Activated CD4-positive, alpha-beta T cell treated with anti-CD3 and anti-CD28 coated beads, Interleukin-2, amount 10 ng/mL, durations not matched to agents 7 days and 5 days (primary cell): Measurements from ENCODE around the gene ECI2. TPM values are rescaled to one million over a fixed set of nuclear protein-coding genes. Genes with fewer than 3 reads are reported as not detected.

Experiments
- CTCF ChIA-PET: fragments of 350-600 bp; sonication (Branson Sonifier 250); formaldehyde crosslinking; loops from one replicate; lab custom pipeline; 2021; ENCODE audit warnings: antibody characterized with exemption; lab: Charles Lee
- POLR2A ChIA-PET: fragments of 350-600 bp; sonication (Branson Sonifier 250); formaldehyde crosslinking; loops from one replicate; lab custom pipeline; 2021; ENCODE audit warnings: antibody characterized with exemption; lab: Charles Lee
- DNase-seq: peaks from one replicate; pipeline ENCODE4 v3.0.0-alpha.2; 2020
- H3K27ac Mint-ChIP-seq: one replicate; pipeline ENCODE4 v1.8.0; 2021; ENCODE audit warnings: mild to moderate bottlenecking, moderate library complexity, mixed read lengths
- H3K27me3 Mint-ChIP-seq: one replicate; pipeline ENCODE4 v1.8.0; 2021; ENCODE audit warnings: mixed read lengths
- H3K36me3 Mint-ChIP-seq: one replicate; pipeline ENCODE4 v1.8.0; 2021; ENCODE audit warnings: low read depth, mixed read lengths
- H3K4me1 Mint-ChIP-seq: one replicate; pipeline ENCODE4 v1.8.0; 2021; ENCODE audit warnings: mixed read lengths
- H3K4me3 Mint-ChIP-seq: one replicate; pipeline ENCODE4 v1.8.0; 2021; ENCODE audit warnings: mild to moderate bottlenecking, moderate library complexity, mixed read lengths
- H3K9me3 Mint-ChIP-seq: one replicate; pipeline ENCODE4 v1.8.0; 2021; ENCODE audit warnings: mixed read lengths
- total RNA-seq, 2 experiments: library from RNA; stranded (reverse); gene quantifications; one replicate each; pipeline ENCODE4 v1.2.3, GENCODE V29; 2021

ECI2 gene
- total RNA-seq, 2 experiments from 2014 or later, result 25.8 to 26.3 TPM

DNA sequence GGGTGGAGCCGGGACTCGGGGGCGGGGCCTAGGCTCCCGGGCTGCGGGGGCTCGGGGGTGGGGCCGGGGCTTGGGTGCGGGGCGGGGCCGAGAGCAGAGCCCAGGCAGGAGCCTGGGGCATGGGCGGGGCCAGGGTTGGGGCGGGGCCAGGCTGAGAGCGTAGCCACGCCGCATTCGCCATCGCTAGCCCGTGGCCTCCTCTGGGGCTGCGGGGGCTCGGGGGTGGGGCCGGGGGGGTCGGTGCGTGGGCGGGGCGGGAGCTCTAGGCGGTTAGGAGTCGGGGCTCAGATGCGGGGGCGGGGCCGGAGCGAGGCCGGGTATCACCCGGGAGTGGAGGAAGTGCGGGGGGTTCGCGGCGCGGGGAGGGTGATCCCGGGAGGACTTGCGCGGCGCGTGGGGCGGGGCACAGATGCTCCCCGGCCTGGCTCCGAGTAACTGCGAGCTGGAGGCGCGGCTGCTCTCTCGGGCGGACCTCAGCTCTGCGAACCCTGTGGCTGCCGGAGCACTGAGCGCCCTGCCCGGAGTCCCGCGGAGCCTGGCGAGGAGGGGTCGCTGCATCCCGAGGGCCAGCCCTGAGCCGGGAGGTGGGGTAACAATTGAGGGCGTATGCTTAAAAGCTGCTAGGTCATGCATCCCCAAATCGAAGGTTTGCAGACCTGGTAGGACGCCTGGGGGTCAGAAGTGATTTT, 434 bp upstream of the ECI2 start:
- peak overlapping the region; percentile 83 for H3K4me3 Mint-ChIP-seq
- H3K27me3 Mint-ChIP-seq, result no peaks in the 10 kb centered on the region
- ChIA-PET POLR2A (interaction anchor here (1.2 to 1.7 kb wide), 2 partner anchors 77 to 115 kb away, joined by 3 to 9 read pairs; a partner anchor contains a TSS), CTCF (interaction anchor here (0.6 to 5.0 kb wide), 6 partner anchors 9 to 287 kb away, joined by 3 to 17 read pairs (median 4); partner anchors contain the start of gene FAM50B)
- H3K27ac Mint-ChIP-seq, result peak overlapping the region; percentile 85
- peak; percentile 91 for DNase-seq
- H3K9me3 Mint-ChIP-seq, result peaks cover 10% of the 10 kb centered on the region
- H3K4me1 Mint-ChIP-seq, result peaks cover 31% of the 10 kb centered on the region
- peaks cover 19% of the 10 kb centered on the region for H3K36me3 Mint-ChIP-seq

DNA sequence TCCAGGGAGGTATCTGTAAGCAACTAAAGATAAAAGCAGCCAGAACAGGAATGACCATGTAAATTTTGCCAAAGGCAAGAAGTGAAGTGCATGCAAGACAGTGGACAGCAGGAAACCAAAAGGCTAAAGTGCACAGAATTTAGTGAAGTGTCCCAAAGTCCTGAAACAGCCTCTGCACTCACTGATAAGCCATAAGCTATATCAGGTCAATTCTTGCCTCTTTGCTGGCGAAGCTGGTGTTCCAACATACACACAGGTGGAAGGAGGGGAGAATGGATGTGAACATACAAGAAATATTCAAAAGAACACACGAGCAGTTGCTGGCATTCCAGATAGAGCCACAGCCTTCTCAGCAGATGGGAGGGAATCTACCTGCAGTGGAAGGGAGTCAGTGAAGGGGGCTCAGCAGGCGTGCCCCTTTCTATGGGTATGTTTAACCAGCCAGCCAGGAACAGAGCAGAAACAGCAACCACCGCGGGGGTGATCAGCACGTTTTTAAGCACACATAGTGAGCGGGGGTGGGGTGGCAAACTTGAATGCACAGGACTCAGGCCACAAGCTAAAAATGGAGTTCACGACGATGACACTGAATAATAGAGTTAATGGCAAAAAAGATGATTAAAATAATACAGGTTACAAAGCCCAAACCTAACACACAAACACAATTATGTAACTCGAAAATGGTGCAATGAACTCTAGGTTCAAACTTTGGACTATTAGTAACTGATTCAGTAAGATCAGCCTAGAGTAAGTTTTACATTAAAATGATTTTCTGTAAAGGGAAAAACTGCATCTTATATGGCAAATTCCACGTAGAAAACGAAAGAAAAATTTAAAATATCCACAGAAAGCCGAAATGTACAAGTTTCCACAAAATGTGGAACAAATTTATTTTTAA, 1.2 kb downstream of the ECI2 start:
- H3K27me3 Mint-ChIP-seq, result no peaks in the 10 kb centered on the region
- peak overlapping the region; percentile 85 for H3K4me3 Mint-ChIP-seq
- peaks cover 31% of the 10 kb centered on the region for H3K4me1 Mint-ChIP-seq
- peak overlapping the region; percentile 93 for H3K27ac Mint-ChIP-seq
- DNase-seq, result peak; percentile 37
- CTCF ChIA-PET, result interaction anchor here (1.1 to 1.2 kb wide), 2 partner anchors 113 to 120 kb away, joined by 3 to 4 read pairs; a partner anchor contains a TSS
- H3K36me3 Mint-ChIP-seq, result peaks cover 33% of the 10 kb centered on the region
- POLR2A ChIA-PET, result no interaction called here
- H3K9me3 Mint-ChIP-seq, result peaks cover 13% of the 10 kb centered on the region

DNA sequence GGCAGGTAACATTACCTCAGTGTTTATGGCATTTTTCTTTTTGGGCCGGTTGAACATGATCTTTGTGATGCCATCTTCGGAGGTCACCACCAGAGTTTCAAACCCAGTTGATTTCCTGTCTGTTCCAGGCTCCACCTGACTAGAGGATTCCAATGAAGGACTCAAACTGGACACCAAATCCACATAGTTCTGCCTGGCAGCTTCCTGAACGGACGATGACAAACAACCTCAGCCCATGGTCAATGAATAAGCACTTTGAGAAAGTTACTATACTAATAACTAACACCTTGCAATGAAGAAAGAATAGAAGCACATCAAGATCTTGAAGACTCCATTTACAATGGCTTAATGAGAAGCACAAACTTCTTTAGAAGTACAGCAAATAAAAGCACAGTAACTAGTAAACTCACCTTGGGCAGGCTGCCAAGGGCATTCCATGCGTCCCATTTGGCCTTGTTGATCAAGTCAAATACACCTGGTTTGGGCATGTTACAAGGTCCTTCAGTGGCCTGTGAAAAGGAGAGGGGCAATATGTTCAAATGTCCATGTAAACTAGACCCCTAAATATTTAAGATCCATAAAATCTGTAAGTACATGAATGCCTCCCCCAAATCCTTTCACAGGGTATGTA, 4.9 kb downstream of the ECI2 start:
- DNase-seq, result no peak
- Mint-ChIP-seq H3K9me3 (peaks cover 13% of the 10 kb centered on the region), H3K27ac (no peak overlapping the region), H3K4me1 (peaks cover 16% of the 10 kb centered on the region), H3K4me3 (no peak overlapping the region), H3K27me3 (no peaks in the 10 kb centered on the region), H3K36me3 (peaks cover 56% of the 10 kb centered on the region)
- ChIA-PET POLR2A (no interaction called here), CTCF (no interaction called here)

DNA sequence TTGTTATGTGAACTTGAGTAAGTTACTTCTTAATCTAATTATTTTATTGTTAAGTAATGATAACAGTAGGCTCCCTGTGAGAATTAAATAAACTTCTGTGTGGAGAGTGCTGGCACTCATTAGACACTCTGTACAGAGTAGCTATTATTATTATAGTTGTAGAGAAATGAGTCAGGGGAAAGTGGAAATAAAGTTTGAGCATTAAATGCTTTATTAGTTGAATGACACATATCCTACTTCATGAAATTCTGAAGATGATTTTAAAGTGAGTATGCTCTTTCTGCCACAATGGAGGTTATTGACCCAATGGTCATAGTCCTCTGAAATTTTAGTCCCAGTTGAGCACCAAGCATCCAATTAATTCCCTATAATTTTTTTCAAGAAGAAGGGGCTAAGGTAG, 5.9 kb downstream of the ECI2 start:
- Mint-ChIP-seq H3K27ac (no peak overlapping the region), H3K4me1 (peaks cover 15% of the 10 kb centered on the region), H3K36me3 (peaks cover 60% of the 10 kb centered on the region), H3K9me3 (peaks cover 13% of the 10 kb centered on the region), H3K27me3 (no peaks in the 10 kb centered on the region), H3K4me3 (no peak overlapping the region)
- ChIA-PET POLR2A (no interaction called here), CTCF (interaction anchor here (1.0 kb wide), 1 partner anchor 83 kb away, joined by 3 read pairs; no protein-coding TSS in a partner anchor)
- no peak for DNase-seq

DNA sequence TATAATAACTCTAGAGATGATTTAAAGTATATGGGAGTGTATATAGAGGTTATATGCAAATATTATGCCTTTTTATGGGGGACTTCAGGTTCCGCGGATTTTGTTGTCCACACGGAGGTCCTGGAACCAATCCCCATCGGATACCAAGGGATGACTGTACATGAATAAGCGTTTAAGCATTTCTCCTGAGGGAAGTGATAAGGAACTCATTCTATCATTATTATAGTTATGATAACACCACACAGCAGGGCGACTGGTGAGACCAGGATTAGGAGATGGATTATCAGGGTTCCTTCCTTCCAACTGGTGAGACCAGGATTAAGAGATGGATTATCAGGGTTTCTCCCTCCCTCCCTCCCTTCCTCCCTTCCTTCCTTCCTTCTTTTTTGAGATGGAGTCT, 6.6 kb downstream of the ECI2 start:
- DNase-seq, result no peak
- H3K36me3 Mint-ChIP-seq, result peaks cover 67% of the 10 kb centered on the region
- CTCF ChIA-PET, result interaction anchor here (1.0 kb wide), 1 partner anchor 82 kb away, joined by 3 read pairs; no protein-coding TSS in a partner anchor
- no peak overlapping the region for H3K4me3 Mint-ChIP-seq
- peaks cover 13% of the 10 kb centered on the region for H3K9me3 Mint-ChIP-seq
- POLR2A ChIA-PET, result no interaction called here
- no peak overlapping the region for H3K27ac Mint-ChIP-seq
- H3K27me3 Mint-ChIP-seq, result no peaks in the 10 kb centered on the region
- H3K4me1 Mint-ChIP-seq, result peaks cover 8% of the 10 kb centered on the region

DNA sequence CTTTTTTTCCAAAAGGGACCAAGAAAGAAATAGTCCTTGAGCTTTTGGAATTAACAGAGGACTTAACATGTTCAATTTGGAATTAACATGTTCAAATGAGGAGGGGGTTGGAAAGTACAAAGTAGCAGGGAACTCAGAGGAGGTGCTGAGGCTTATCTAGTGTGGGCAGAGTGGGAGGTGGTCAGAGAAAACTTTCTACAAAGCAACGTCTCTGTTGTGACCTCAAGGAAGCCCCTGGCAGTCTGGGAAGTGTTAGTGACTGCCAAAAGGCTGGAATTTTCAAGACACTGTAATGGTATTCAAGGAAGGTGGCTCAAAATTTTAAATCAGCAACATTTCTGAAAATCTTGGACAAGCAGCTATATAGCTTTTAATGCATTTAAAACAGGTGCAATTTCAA, 7.3 kb downstream of the ECI2 start:
- DNase-seq, result no peak
- Mint-ChIP-seq H3K4me1 (peaks cover 3% of the 10 kb centered on the region), H3K9me3 (peaks cover 12% of the 10 kb centered on the region), H3K27ac (no peak overlapping the region), H3K36me3 (peaks cover 64% of the 10 kb centered on the region), H3K4me3 (no peak overlapping the region), H3K27me3 (no peaks in the 10 kb centered on the region)
- ChIA-PET POLR2A (no interaction called here), CTCF (no interaction called here)

DNA sequence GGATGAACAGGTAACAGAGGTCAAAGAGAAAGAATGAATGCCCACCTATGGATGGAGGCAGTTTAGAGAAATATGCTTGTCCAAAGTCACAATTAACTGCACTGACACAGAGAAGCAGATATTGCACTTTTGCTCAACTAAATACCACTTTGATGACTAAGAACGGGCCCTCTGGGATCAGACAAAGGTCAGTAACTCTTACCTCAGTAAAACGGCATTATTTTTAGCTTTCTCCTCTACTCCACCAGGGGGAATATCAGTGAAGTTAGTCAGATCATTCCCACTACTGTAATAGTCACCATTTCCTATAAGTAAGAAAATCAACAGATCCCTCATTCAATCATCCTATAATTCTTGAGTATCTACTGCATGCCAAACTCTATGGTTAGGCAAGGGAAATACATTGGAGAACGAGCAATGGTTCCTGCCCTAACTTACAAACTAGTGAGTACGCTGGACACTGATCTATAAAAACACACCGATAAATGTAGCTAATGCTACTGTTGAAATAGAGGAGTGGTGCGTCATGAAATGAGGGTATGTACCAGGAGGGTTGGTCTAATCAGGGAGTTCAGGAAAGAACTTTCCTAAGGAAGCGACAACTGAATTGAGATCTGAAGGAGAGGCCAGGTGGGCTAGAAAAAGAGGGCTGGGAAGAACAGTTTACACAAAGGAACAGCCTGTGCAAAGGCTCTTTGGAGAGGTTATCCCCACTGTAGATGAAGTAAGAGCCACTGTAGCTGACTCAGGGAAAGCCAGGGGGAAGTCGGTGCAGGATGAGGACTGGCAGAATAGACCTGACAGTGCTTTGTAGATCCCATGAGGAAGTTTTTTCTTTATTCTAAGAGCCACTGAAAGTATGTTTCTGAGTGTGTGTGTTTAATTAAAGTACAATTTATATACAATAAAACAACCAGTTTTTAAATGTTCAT, 9.2 kb downstream of the ECI2 start:
- Mint-ChIP-seq H3K27me3 (no peaks in the 10 kb centered on the region), H3K4me3 (no peak overlapping the region), H3K27ac (no peak overlapping the region), H3K4me1 (no peaks in the 10 kb centered on the region), H3K9me3 (peaks cover 5% of the 10 kb centered on the region), H3K36me3 (peaks cover 59% of the 10 kb centered on the region)
- ChIA-PET POLR2A (no interaction called here), CTCF (interaction anchor here (0.6 to 1.4 kb wide), 3 partner anchors 8 to 29 kb away, joined by 3 to 4 read pairs (median 3); partner anchors contain the start of gene ECI2)
- no peak for DNase-seq

DNA sequence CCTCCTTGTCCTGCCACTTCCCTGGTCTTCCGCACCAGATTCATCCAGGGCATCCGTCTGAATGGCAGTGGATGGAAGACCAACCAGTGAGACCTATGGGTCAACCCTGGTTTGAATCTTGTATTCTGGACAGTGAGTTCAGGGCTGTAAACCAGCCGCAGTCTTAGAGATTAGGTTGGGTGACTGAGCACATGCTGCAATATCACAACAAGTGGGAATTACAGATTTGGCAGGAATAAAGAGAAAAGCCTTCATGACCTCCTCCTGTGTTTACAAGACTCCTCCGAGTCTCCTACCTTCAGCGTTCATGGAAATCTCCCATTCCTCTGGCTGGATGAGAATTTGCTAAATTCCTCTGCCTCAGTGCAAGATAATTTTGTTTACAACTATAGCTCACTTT, 9.9 kb downstream of the ECI2 start:
- no peaks in the 10 kb centered on the region for H3K27me3 Mint-ChIP-seq
- H3K4me3 Mint-ChIP-seq, result no peak overlapping the region
- ChIA-PET POLR2A (no interaction called here), CTCF (interaction anchor here (0.7 kb wide), 1 partner anchor 10 kb away, joined by 3 read pairs; the partner anchor contains the start of gene ECI2)
- H3K27ac Mint-ChIP-seq, result no peak overlapping the region
- peaks cover 63% of the 10 kb centered on the region for H3K36me3 Mint-ChIP-seq
- no peaks in the 10 kb centered on the region for H3K4me1 Mint-ChIP-seq
- no peak for DNase-seq
- peaks cover 6% of the 10 kb centered on the region for H3K9me3 Mint-ChIP-seq

DNA sequence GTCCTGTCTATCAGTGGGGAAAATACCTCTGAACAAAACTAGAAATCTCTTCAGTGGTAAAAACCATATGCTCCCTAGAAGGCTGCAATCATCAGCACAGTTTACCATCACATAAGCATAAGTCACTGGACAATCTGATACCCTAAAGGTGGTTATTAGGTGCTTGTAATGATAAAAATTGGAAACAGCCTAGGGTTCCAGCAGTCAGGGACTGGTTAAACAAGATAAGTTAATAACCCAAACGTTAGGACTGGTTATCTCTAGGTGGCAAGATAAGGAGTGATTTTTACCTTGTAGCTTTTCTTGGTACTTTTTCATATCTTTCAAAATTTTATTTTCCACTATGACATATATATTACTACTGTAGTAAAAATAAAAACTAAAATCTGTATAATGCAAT, 11.0 kb downstream of the ECI2 start:
- ChIA-PET POLR2A (no interaction called here), CTCF (no interaction called here)
- Mint-ChIP-seq H3K4me1 (no peaks in the 10 kb centered on the region), H3K27ac (no peak overlapping the region), H3K4me3 (no peak overlapping the region), H3K36me3 (peaks cover 59% of the 10 kb centered on the region), H3K9me3 (peaks cover 2% of the 10 kb centered on the region), H3K27me3 (no peaks in the 10 kb centered on the region)
- DNase-seq, result no peak

DNA sequence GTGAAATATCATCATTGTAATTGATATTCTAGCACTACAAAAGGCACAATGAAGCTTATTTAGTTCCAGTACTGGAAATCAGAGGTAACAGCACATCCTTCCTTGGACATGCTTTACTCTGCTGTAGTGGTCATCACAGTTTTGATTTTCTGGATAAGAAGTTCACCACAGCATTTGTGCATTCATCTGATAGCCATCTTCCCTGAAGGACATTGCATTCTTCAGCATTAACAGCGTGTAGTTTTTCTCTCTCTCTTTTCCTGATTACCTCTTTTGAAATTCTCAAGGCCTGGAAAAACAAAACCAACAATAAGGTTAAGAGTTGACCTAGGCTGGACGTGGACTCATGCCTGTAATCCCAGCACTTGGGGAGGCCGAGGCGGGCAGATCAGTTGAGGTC, 19.6 kb downstream of the ECI2 start:
- CTCF ChIA-PET, result interaction anchor here (1.2 kb wide), 1 partner anchor 36 kb away, joined by 3 read pairs; no protein-coding TSS in a partner anchor
- Mint-ChIP-seq H3K4me3 (no peak overlapping the region), H3K9me3 (peaks cover 5% of the 10 kb centered on the region)

DNA sequence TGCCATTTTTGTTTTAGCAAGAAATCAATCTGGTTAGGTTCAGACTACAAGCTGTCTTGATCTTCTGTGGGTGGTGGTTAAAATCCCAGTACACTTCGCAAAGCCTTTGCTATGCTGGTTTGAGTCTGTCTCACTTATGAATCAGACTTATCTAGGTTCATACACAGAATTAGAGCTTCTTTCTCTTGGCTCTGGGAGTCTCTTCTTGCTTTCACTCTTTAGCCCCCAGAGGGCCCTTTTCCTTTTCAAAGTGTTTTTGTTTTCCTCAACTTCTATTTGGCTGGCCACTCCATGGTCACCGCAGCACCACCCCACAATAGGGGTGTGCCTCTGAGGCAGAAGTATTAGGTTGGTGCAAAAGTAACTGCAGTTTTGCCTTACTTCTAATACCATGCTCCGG, 21.3 kb downstream of the ECI2 start:
- Mint-ChIP-seq H3K27me3 (peaks cover 23% of the 10 kb centered on the region), H3K4me3 (no peak overlapping the region), H3K4me1 (no peaks in the 10 kb centered on the region), H3K36me3 (peaks cover 23% of the 10 kb centered on the region), H3K9me3 (peaks cover 5% of the 10 kb centered on the region), H3K27ac (no peak overlapping the region)
- POLR2A ChIA-PET, result no interaction called here
- CTCF ChIA-PET, result no interaction called here
- no peak for DNase-seq

More for the DNA sequence above, 19.6 kb downstream of the ECI2 start:
- no peak overlapping the region for H3K27ac Mint-ChIP-seq
- DNase-seq, result no peak
- no peaks in the 10 kb centered on the region for H3K4me1 Mint-ChIP-seq
- POLR2A ChIA-PET, result no interaction called here
- peaks cover 32% of the 10 kb centered on the region for H3K36me3 Mint-ChIP-seq
- H3K27me3 Mint-ChIP-seq, result peaks cover 16% of the 10 kb centered on the region

DNA sequence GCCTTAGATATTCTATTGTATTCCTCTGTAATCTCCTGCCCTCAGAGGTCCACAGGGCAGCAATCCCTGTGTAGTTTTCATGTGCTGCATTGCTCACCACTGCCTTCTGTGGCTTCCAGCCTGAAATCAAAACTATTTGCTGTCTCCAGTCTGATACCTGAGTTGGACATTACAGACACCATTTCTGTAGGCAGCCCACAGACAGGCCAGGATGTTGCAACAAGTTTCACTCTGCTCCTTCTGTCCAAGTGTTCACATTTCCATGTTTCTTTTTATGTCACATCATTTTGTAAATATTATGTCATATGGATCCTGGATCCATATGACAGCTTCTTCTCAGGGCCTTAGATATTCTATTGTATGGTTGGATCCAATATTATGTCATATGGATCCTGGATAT, 21.7 kb downstream of the ECI2 start:
- no peak for DNase-seq
- CTCF ChIA-PET, result no interaction called here
- Mint-ChIP-seq H3K4me1 (no peaks in the 10 kb centered on the region), H3K4me3 (no peak overlapping the region), H3K27me3 (peaks cover 26% of the 10 kb centered on the region), H3K36me3 (peaks cover 23% of the 10 kb centered on the region), H3K9me3 (peaks cover 5% of the 10 kb centered on the region), H3K27ac (no peak overlapping the region)
- POLR2A ChIA-PET, result no interaction called here
